ENCODE measurements around the gene MAP3K14.

The MAP3K14 gene

DNA sequence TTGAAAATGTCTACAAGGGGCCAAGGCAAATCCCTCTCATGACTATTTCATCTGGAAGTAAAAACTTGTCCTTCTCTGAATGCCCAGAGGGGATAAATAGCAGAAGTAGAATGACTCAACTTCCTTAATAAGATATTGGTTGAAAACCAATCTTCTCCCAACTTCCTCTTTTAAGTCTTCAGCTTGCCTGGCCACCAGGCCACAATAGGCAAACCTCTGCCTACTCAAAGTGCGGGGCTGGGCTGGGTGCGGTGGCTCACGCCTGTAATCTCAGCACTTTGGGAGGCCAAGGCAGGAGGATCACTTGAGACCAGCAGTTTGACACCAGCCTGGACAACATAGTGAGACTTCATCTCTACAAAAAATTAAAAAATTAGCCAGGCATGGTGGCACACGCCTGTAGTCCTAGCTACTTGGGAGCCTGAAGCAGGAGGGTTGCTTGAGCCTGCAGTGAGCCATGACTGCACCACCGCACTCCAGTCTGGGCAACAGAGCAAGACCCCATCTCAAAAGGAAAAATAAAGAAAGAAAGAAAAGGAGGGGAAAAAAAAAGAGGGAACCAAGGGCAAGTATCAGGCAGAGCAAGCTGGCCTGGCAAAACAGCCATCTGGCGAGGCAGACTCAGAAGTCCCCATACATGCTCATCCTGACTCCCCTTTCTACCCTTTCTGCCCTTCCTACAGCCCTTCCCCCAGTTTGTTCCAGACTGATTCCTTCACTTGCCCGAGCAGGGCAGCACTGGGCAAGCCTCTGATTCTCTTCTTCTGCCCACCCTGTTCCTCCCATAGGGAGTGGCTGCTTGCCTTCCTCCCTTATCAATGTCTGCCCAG, 20.6 kb downstream of the MAP3K14 start:
- no peak overlapping the region for H3K4me3 ChIP-seq (ENCODE audit: low read length)
- TF ChIP-seq, protein P1, sequence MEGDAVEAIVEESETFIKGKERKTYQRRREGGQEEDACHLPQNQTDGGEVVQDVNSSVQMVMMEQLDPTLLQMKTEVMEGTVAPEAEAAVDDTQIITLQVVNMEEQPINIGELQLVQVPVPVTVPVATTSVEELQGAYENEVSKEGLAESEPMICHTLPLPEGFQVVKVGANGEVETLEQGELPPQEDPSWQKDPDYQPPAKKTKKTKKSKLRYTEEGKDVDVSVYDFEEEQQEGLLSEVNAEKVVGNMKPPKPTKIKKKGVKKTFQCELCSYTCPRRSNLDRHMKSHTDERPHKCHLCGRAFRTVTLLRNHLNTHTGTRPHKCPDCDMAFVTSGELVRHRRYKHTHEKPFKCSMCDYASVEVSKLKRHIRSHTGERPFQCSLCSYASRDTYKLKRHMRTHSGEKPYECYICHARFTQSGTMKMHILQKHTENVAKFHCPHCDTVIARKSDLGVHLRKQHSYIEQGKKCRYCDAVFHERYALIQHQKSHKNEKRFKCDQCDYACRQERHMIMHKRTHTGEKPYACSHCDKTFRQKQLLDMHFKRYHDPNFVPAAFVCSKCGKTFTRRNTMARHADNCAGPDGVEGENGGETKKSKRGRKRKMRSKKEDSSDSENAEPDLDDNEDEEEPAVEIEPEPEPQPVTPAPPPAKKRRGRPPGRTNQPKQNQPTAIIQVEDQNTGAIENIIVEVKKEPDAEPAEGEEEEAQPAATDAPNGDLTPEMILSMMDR (IDR thresholded peaks at IDR 0.05; ENCODE audit: insufficient read depth, low read depth, low read length, missing control alignments), result no peak
- DNase-seq (ENCODE audit: low read depth), result peak; percentile 79

DNA sequence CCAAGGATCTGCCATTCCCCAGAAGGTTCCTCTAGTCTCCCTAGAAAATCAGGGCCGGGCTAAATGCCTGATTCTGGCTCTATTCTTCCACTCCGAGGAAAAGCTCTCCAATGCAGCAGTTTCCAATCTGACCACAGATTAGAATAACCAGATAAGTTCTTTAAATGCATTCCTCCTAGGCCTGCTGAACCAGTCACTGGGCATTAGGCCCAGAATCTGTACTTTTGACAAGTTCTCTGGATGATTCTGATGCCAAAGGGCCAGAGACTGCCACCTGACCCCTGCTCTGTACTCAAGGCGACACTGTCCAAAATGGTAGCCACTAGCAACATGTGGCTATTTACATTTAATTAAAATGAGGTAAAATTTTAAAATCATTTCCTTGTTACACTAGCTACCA, 22.3 kb downstream of the MAP3K14 start:
- DNase-seq (ENCODE audit: low read depth), result no peak
- TF ChIP-seq, protein P1 (IDR thresholded peaks at IDR 0.05; ENCODE audit: insufficient read depth, low read depth, low read length, missing control alignments), result no peak
- no peak overlapping the region for H3K4me3 ChIP-seq (ENCODE audit: low read length)

DNA sequence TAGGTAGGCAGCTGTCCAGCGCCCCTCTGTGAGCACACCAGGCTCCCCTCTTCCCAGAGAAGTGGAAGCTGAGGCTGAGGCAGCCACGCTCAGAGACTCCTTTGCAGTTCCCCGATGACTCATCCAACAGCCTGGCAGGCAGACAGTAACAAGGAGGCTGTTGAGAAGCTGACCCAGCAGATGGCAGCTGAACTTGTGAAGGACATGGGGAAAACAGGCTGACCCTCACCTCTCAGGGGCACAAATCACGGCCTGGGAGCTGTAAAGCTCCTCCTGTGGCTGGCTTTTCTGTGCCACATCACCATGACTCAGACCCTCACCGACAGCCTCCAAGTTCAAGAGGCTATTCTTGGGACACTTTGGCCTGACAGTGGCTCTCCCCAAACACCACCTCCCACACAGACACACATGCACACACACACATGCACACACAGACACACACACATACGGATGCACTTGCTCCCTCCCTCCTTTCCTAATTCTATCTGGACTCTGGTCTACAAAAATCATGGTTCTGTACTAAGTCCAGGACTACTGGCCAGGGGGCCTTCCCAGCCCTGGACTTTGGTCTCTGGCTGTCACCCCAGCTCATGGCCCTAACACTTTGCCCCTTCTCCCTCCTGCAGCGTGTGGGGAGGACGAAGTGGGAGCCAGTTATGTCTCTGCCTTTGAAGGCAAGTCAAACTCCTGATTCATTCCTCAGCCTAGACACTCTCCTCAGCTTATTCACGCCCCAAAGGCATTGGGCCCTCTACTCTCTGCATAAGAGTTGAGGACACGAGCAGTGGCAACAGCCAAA, 23.2 kb downstream of the MAP3K14 start:
- H3K4me3 ChIP-seq (ENCODE audit: low read length), result no peak overlapping the region
- TF ChIP-seq, protein P1 (IDR thresholded peaks at IDR 0.05; ENCODE audit: insufficient read depth, low read depth, low read length, missing control alignments), result no peak
- peak; percentile 79 for DNase-seq (ENCODE audit: low read depth)

DNA sequence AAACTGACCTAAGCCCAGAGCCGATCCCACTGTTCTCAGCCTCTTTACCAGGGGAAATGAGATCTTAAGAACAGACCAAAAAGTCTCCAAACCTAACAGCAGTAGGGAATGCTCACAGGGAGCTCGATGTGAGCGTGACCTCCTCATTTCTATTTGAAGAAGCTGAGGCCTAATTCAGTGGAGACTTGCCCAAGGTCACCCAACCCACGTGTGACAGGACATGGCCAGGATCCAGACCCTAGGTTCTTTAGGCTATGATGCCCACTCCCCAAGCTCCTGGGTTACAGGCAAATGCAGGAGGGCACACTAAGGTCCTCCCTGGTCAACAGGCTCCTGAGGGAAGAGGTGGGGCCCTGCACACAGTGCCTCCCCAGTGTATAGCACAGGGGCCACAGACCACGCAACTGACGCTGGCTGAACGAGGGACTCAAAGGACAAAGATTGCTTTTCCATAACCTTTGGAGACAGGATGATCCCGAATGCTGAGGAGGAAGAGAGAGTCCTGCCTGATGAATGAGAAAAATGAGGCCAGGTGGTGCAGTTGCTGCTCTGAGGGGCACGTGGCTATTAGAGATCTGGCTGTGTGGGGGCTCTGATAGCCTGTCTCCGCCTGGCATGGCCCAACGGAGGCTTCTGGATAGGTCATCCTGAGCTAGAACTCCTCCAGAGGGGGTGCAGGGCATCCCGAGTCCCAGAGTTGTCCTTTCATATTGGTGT, 24.0 kb downstream of the MAP3K14 start:
- H3K4me3 ChIP-seq (ENCODE audit: low read length), result no peak overlapping the region
- TF ChIP-seq, protein P1 (IDR thresholded peaks at IDR 0.05; ENCODE audit: insufficient read depth, low read depth, low read length, missing control alignments), result no peak
- no peak for DNase-seq (ENCODE audit: low read depth)

DNA sequence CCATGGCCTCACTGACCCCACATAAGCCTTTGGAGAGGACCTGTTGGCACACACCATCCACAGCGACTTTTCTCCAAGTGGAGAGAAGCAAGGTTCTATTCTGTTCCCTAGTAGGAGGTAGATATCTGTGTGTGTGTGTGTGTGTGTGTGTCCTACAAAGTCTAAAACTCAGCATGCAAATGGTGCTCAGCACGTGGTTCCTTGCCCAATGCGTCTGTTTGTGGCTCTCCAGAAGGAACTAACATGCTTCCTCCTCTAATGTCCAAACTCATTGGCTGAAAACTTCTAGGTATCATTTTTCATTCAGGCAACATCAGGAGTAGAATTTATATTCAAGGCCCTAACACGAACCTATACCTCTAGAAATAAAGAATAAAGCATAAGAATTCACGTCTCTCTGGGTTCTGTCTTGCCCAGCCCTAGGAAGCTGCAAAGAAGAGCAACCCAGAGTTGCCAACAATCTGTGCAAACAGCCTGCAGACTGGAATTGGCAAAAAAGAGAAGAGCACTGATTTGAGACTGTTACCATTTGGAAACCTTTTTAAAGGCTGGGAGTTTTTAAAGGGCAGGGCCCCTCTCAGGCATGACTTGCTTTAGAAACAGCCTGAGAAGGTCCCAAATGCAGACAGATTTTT, 25.5 kb downstream of the MAP3K14 start:
- TF ChIP-seq, protein P1 (IDR thresholded peaks at IDR 0.05; ENCODE audit: insufficient read depth, low read depth, low read length, missing control alignments), result no peak
- DNase-seq (ENCODE audit: low read depth), result no peak
- no peak overlapping the region for H3K4me3 ChIP-seq (ENCODE audit: low read length)

DNA sequence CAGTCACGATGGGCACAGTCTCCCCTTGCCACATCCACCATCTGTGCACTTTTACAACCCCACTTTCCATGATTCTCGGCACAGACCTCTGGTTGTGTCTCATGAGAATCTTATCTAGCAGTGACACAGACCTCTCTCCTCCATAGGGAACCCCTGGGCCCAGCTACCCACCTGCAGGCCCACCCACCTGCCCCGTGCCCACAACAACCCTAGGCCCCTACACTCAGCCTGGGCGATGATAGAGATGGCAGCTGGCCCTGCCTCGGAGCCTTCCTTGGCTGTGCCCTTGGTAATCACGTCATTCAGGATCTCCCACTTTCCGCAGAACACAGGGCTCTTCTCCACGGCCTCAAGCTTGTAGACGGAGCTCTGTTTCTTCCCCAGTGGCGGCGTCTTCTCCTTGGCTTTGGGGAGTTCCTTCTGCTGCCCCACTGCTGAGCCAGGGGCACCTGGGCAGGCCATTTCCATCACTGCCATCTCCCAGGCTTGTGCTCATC, 26.5 kb downstream of the MAP3K14 start:
- no peak for DNase-seq (ENCODE audit: low read depth)
- no peak overlapping the region for H3K4me3 ChIP-seq (ENCODE audit: low read length)
- TF ChIP-seq, protein P1 (IDR thresholded peaks at IDR 0.05; ENCODE audit: insufficient read depth, low read depth, low read length, missing control alignments), result no peak
